ENCODE data around the gene UVSSA.
"Not testable (repeated sequence)": the region's sequence is repeated elsewhere in the genome, so short reads cannot be mapped to it uniquely, and the experiment has no call there.

Gene UVSSA

DNA sequence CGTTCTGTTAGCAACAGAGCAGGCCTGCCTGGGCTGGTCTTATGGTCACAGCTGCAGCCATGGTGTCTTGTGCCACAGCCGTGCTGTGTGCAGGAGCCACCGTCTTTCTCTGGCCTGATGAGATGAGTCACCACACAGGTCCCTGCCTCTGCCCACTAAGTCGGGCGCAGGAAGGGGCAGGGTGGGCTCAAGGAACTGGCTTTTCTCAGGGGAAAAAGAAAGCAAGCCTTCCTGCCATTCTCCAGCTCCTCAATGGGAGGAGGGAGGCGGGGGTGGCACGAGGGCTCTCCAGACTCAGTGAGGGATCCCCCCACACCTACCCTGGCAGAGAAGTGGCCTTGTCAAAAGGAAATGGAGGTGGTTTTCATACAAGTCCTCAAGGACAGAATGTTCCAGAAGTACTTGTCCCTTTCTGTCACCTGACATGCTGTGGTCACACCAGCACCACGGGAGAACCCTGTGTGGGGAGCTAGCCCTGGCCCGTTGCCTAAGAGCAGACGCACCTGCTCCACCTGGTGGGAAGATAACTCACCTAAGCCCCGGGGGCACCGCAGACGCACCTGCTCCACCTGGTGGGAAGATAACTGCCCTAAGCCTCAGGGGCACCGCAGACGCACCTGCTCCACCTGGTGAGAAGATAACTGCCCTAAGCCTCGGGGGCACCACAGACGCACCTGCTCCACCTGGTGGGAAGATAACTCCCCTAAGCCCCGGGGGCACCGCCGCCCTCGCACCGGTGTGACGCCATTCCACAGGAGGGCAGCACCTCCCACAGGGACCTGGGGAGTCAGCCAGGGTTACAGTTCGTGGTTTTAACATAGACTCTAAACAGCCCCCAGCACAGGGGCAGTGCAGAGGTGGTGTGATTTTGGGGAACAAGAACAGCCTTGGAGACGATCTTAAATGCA lies 18.5 kb downstream of the UVSSA start:
- DNase-seq = no peak

DNA sequence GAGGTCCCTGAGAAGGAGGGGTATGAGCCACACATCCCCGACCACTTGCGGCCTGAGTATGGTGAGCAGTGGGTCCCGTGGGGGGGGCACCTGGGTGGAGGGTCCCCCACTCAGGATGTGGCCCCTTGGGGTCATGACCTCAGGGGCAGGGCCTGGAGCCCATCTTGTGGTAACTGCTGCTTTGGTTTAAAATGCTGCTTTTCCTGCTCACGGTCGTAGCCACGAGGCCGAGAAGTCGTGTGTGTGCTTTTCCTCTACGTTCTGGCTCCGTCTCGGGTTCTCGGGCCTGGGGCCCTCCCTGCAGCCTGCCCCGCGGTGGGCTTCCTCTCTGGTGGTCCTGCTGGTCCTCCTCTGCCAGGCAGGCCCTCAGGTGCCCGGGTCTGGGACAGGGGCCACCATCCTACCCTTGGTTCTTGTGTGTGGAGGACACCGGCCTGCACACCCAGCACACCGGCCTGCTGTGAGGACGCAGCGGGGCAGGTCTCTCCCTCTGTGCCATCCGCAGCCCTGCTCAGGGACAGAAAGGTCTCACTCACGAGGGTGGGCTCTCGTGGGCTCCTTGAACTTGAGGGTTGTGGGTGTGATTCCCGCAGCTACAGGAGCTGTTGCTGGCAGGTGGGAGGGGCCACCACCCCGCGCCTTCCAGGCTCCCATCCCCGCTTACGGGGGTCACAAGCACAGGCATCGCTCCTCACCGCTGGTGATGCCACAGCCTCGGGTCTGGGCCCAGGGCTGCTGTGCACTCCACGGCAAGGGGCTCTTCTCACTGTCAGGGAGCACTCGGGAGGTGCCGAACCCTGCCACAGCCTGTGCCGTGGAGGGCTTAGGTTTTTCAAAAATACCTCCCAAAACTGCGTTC lies 19.6 kb downstream of the UVSSA start:
- DNase-seq = no peak

DNA sequence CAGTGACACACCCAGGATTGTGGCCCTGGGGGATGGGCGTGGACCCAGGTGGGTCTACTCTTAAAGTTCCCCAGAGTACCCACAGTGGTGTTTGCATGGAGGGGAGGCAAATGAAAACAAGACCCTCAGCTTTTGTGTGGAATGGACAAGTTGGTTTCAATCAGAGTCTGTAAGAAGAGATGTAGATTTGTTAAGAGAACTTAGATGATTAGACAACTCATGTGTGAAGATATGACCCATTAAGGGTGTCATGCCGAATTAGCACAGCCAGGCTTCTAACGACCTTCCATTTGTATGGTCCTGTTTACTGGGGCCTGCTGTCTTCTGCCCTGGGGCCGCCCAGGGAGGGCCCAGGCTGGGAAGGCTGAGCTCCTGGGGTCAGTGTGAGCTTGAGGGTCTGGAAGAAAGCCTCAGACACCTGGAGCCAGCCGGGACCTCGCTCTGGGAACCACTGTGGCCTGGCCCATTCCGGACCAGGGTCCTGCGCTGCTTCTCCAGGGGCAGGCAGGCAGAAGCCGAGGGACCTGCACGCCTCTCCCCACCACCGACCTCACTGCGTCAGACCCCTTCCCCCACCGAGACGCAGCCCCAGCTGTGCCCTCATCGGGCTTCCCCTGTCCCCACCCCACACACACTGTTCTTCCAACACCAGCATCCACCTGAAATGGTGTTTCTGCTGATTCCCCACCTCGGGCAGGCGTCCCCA lies 20.4 kb downstream of the UVSSA start:
- DNase-seq = no peak

DNA sequence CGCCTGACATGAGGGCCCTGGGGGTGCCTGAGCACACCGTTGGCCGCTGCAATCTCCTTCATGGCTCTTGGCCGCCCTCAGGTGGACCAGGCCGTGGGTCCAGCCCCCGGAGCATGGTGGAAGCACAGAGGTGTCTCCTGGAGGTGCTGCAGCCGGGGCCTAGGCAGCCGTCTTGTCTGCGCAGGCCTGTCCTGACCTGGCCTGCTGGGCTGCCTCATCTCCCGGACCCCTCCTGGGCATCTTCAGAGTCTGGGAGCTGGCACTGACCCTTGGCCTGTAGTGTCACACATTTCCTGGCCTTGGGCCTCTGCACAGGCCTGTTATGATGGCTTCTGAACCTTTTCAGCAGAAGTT lies 20.9 kb downstream of the UVSSA start:
- DNase-seq = no peak

DNA sequence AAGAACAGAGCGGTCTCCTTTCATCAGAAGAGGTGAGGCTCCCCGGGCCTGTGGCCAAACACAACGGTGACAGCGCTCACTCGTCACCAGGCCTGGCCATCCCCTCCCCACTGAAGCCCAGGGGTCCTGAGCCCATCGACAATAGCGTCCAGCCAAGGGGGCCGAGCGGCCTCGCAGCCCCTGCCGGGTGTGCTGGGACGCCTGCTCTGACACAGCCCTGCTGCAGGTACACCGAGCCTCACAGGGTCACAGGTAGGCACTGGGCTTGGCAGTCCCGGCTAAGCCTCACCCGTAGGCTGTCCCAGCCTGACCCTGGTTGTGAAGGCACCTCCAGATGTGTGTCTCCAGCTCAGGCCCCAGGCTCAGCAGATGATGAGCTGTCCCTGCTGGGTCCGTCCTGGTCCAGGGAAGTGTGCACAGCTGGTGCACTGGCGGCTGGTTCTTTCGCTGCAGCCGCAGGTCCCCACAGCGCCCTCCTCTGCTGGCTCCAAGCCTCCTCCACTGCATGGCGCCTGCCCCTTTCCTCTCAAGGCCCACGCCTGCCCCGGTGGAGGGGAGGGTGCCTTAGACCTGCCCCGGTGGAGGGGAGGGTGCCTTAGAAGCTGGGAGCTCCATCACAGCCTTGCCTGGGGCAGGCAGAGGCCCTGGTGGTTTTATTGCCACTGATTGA lies 21.5 kb downstream of the UVSSA start:
- no peak for DNase-seq

DNA sequence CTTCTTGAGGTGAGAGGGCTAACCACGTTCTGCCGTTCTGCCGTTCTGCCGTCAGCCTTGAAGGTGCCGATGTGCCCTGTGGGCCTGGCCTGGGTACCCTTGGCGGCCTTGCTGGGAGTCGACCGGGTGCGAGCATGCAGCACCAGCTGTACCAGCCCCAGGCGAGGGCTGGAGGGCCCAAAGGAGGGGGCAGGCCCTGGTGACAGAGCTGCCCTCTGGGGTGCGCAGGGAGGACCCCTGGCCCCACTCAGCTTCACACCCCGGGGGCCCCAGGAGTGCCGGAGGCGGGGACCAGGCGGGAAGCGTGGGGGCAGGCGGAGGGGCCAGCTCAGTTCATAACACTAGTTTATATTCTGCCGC lies 22.1 kb downstream of the UVSSA start:
- DNase-seq = no peak

DNA sequence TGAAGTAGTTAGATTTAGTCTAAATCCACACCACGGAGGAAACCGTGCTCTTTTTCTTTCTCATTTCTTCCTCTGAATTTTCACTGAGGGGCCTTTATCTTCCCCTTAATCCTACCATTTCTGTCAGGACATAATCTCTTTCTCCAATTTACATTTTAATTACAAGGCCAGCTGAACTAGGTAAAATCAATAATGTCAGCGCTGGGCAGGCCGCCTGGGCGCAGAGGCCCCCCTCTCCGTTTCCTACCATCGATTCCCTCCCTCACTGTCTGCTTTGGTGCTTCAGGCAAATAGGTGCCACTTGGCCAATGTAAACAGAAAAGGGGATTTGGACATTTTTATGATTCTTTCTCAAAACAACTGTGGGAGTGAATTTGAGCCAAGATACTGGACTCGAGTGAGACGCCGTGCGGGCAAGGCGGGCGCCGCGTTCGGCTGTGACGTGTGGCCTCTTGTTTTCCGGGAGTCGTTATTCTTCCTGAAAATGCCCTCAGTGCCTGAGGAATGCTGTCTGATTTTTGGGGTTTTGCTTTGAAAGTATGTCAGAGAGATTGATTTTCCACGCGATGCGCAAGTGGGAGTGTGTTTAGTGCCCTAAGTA lies 22.6 kb downstream of the UVSSA start:
- no peak for DNase-seq

DNA sequence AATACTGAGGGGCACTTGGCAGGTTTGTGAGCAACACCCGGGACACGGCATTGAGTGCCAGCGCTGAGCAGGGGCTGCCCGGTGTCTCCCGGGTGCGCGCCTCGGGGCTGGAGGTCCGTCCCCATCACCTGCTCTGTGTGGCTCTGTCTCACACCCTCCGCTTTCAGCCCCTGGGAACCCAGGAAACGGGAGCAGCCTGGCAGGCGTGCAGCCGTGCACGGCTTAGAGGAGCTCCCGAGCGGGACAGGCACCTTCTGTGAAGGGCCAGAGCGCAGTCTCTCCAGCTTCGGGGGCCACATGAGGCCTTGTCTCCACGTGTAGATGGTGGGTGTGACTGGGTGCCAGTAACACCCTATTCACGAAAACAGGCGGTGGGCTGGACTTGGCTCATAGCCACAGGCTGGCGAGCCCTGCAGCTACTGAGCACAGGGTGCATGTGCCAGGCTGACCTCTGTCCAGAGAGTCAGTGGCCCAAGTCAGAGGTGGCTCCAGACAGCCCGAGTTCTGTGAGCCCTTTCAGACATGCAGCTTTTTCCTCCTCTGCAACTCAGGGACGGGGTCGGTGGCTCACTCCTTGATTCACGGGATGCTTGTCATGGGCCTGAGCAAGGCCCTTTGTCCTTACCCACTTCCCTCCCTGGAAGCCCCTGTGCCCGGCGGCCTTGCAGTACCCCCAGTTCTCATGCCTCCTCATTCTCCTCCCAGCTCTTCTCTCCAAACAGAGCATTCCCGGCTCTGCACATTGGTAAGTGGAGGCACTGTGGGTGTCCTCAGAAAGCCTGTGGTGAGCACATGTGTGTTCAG lies 23.5 kb downstream of the UVSSA start:
- DNase-seq = no peak

DNA sequence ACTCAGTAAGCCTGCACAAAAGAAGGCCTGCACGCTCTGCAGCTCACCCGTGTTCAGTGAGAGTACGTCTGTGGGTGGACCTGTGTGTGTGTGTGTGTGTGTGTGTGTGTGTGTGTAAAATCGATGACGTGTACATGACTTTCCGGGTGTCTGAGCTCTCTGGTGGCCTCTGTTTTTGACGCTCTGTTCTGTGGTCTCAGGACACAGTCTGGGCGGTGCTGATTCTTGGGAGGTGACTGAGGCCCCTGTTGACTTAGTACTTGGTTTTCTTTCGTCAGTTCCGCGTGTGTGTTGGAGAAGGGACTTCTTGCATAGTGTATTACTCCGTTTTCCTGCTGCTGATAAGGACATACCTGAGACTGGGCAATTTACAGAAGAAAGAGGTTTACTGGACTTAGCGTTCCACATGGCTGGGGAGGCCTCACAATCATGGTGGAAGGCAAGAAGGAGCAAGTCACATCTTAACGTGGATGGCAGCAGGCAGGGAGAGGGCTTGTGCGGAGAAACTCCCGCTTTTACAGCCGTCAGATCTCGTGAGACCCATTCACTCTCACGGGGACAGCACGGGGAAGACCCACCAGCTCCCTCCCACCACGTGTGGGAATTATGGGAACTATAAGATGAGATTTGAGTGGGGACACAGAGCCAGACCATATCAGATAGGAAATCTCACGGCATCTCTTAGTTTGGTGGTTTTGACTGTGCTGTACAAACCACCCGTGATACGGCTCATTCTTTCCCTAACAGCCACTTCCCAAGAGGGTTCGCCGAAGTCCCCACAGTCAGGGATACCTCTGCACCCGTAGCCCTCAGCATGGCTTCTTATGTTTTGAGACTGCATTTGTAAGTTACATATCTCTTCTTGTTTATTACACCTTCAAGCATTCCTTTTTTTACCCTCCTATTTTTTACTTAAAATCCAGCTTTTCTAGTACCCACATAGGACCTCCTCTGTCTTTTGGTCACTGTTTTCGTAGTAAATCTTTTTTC lies 24.5 kb downstream of the UVSSA start:
- DNase-seq = no peak

DNA sequence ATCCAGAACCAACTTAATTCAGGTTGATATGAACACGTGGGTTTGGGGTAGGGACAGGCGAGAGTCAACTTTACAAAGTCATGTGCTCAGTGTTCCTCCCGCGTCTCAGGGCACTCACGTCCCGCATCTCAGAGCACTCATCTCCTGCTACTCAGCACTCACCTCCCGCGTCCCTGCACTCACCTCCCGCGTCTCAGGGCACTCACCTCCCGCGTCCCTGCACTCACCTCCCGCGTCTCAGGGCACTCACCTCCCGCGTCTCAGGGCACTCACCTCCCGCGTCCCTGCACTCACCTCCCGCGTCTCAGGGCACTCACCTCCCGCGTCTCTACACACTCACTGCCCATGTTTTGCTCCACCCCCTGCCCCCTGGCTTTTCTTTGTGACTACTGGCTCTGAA lies 25.6 kb downstream of the UVSSA start:
- DNase-seq = not testable (repeated sequence)

DNA sequence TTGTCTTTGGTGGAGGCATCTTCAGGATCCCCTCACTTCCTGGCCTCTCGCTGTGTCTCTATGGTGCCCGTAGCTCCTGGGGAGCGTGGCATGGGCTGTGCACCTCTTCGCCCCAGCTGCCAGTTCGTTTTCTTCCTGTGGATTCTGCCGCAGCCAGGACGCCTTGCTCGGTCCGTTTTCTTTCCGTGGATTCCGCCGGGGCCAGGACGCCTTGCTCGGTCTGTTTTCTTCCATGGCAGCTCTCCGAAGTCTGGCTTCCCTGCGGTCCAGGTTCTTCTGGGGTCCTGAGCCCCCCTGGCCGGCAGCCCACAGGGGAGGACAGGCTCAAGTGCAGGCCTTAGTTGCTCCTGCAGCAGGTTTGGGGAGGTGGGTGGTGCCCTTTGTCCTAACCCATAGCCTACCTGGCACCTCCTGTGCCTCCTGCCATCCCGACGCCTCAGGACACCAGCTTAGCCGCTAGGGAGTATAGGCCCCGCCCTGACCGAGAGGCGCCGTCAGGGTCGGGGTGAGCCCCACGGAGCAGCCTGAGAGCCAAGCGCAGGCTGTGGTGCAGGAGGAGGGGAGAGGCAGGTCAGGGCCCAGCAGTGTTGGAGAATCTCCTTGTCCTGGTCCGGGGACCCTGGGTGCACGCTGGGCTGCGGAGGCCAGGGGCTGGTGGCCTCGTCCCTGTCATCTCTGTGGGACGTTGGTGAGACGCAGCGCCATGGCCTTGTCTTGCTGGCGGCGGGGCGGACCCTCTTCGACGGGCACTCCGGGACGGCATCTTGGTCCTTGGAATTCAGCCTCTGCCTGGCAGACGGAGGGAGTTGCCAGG lies 27.1 kb downstream of the UVSSA start:
- no peak for DNase-seq

DNA sequence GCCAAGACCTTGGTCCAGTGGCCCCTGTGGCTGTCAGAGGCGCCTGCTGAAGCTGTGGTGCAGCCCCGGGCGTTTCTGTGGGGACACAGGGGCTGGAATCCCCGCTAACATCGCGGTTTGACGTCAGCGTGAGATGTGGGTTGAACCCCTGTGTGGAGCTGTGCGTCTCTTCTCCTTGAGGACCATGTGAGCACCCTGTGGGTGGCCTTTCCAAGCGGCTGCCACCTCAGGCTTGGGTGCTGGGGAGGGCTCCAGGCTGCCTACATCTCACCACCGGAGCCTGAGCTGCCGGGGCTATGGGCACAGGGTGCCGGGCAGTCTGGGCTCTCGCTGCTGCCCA lies 27.7 kb downstream of the UVSSA start:
- no peak for DNase-seq

DNA sequence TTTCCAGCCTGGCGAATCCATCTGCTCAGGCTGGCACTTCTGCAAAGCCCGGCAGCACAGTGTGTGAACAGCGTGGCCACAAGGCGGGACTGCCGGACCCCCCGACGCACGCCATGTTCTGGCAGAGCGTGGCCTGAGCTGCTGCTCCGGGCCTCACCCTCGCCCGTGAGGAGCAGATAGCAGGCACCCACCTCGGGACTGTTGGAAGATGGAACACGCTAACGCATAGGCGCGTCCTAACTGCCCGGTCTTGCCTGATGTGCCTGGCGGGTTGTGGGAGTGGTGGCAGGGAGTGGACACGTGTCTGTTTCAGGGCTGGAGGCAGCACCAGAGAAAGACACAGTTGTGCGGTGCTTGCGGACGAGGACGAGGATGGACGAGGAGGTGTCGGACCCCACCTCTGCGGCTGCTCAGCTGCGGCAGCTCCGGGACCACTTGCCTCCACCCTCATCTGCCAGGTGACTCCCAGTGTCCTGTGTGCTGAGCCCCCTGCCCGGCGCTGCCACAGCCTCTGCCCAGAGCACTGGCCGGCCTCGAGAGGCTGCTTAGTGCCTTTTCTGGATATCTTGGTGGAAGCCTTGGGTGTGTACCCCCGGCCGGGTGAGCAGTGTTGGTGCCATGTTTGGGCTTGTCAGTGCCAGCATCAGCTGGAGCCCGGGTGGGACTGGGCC lies 28.2 kb downstream of the UVSSA start:
- no peak for DNase-seq

DNA sequence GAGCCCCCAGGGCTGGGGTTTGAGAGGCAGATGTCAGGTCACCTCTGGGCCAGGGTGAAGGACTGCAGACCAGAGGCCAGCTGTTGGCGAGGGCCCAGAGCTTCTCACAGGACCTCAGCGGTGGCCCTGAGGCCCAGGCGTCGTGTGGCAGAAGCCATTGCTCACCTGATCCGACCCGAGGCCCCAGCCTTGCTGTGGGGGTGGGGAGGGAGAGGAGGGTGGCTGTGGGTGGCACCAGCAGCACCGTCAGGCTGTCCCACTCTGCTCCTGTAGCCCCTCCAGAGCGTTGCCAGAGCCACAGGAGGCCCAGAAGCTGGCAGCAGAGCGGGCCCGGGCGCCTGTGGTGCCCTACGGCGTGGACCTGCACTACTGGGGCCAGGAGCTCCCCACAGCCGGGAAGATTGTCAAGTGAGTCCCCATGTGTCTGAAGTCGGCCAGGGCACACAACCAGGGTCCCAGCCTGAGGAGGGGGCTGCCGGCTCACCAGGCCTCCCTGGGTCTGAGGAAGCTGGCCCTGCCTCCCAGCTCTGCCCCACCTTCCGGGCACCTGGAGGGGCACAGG lies 28.8 kb downstream of the UVSSA start:
- no peak for DNase-seq

DNA sequence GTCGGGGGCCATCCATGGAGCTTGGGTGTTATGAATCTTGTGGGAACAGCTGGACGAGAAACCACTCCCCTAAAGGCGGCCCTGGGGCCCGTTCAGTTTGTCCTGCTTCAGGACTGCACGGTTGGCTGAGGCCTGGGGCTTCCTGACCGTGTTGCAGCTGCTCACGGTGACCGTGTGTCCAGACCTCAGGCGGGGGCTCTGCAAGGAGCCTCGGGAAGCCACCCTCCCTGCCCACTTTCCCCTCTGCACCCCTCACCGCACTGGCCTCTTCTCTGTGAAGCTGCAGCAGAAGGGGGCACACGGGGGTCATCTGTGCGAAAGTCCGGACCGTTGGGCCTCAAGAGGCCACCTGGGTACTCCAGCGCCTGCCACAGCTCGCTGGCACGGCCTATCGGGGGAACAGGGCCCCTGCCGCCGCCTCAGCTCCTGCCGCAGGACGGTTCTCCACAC lies 29.4 kb downstream of the UVSSA start:
- DNase-seq = no peak

DNA sequence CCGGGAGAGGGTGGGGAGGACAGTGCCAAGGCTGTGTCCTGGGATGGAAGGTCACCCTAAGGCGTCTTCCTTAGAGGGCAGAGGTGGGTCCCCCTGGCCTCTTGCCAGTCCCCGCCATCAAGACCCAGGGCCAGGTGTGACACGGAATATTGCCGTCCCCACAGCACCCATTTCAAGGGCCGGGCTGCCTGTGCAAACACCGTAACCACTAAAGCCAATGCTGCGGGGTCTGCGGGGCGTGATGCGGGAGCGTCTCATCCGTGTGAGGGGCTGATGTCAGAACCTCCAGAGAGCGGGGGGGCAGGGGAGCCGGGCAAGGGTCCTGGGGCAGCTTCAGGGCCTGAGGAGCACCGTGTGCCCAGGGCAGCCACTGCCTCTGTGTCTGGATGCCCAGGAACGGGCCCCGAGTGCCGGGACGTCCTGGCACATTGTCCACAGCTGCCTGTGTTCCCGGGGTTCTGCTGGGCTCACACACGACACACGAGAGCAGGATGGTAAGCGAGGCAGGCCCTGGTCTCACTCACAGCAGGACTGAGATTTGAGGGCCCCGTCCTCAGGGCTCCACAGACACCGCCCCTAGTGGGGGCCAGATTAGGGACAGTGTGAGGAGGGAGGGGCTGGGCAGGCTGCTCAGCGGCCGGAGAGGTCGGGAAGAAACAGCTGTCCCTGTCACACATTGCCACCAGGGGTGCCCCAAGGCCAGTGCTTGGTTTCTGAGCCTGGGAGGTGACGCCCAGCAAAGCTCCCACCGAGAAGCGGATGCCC lies 30.0 kb downstream of the UVSSA start:
- no peak for DNase-seq

DNA sequence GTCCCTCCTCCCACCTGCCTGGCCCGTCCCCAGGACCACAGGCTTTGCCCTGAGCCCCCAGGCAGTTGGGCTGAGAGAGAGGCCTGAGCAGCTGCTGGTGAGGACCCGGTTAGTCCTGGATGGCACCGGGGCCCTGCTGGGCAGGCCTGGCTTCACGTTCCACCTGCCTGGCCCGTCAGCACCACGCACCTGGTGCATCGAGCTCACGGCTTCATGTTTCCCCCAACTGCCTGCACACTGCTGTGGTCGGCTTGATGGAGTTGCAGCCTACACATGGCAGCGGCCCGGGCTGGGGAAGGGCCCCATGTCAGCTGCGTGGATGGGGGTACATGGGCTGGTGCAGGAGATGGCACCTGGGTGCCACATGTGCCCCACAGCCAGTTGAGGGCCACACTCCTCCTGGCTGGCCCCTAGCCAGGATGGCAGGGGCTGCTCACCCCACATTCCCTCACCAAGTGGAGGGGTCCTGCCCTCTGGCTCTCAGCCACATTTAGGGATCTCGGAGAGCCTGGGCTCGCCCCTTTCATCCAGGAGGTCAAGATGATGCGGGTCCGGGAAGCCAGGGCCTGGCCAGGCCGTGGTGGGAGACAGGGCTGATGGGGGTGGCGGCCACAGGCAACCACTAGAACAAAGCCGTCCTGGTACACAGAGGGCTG lies 30.7 kb downstream of the UVSSA start:
- DNase-seq = no peak
